DND-41 (cell line): Measurements from ENCODE around the gene FXYD7.

Experiments used
- ATAC-seq: fragments of 200-7000 bp; cut with Tn5 transposase; 3 replicates; pipeline ENCODE4 v1.9.1; 2021; ENCODE audit warnings: low read depth; ENCODE audit not compliant: insufficient read depth
- DNase-seq: peaks from one replicate; pipeline ENCODE4 v3.0.0-alpha.2; 2020
- H2AFZ ChIP-seq: 2 replicates; pipeline ENCODE4 v1.6.0; 2012; ENCODE audit warnings: low read depth, low read length
- H3K27ac ChIP-seq: 2 replicates; pipeline ENCODE4 v1.5.1; 2012; ENCODE audit warnings: low read length, inconsistent platforms
- H3K27me3 ChIP-seq: fragments of 200-600 bp; sonication (generic); 2 replicates; pipeline ENCODE4 v1.6.0; 2012; ENCODE audit warnings: low read length, mild to moderate bottlenecking, inconsistent platforms; ENCODE audit not compliant: insufficient read depth, poor library complexity
- H3K36me3 ChIP-seq: 2 replicates; pipeline ENCODE4 v1.5.1; 2012; ENCODE audit warnings: low read length, inconsistent platforms; ENCODE audit not compliant: insufficient read depth
- H3K4me1 ChIP-seq: 2 replicates; pipeline ENCODE4 v1.5.1; 2012; ENCODE audit warnings: mild to moderate bottlenecking, low read length; ENCODE audit not compliant: insufficient read depth
- H3K4me2 ChIP-seq: 2 replicates; pipeline ENCODE4 v1.6.0; 2012; ENCODE audit warnings: mild to moderate bottlenecking, moderate library complexity, low read length, inconsistent platforms; ENCODE audit not compliant: insufficient read depth
- H3K4me3 ChIP-seq, 2 experiments: fragments of 200-600 bp in 1 of 2; shearing (Covaris generic) in 1 of 2; 2 replicates each; pipeline ENCODE4 v1.5.1; 2012 to 2016; ENCODE audit warnings: inconsistent platforms in 2 of 2, low read length in 2 of 2, mild to moderate bottlenecking in 2 of 2, low read depth in 1 of 2, moderate library complexity in 1 of 2
- H3K79me2 ChIP-seq: 2 replicates; pipeline ENCODE4 v1.6.0; 2012; ENCODE audit warnings: low read length, inconsistent platforms; ENCODE audit not compliant: insufficient read depth
- H3K9ac ChIP-seq: 2 replicates; pipeline ENCODE4 v1.6.0; 2012; ENCODE audit warnings: low read depth, mild to moderate bottlenecking, inconsistent platforms, low read length, moderate library complexity
- H3K9me3 ChIP-seq: 2 replicates; pipeline ENCODE4 v1.5.1; 2012; ENCODE audit warnings: low read length, moderate library complexity, mild to moderate bottlenecking, inconsistent platforms; ENCODE audit not compliant: insufficient read depth, severe bottlenecking
- H4K20me1 ChIP-seq: 2 replicates; pipeline ENCODE4 v1.6.0; 2012; ENCODE audit warnings: low read length; ENCODE audit not compliant: insufficient read depth
- CTCF ChIP-seq: IDR thresholded peaks from 2 replicates; pipeline ENCODE4 v1.5.1; 2012; ENCODE audit warnings: borderline replicate concordance, low read length, moderate library complexity, mild to moderate bottlenecking; ENCODE audit not compliant: poor library complexity, severe bottlenecking; ENCODE audit errors: extremely low read depth
- EZH2 ChIP-seq: IDR thresholded peaks from 3 replicates; pipeline ENCODE4 v1.6.1; 2012; ENCODE audit warnings: borderline replicate concordance, low read depth, mild to moderate bottlenecking, moderate library complexity, low read length, inconsistent platforms; ENCODE audit not compliant: severe bottlenecking

The FXYD7 gene

GRCh38 chr19:35199481-35199880, 56.4 kb downstream of the FXYD7 start:
- H3K27me3 ChIP-seq = peaks cover 3% of the 10 kb centered on the region
- H3K9ac ChIP-seq = no peak overlapping the region
- H4K20me1 ChIP-seq = no peaks in the 10 kb centered on the region
- H2AFZ ChIP-seq = no peak overlapping the region
- no peak for ATAC-seq
- TF ChIP-seq CTCF = no peak
- TF ChIP-seq EZH2 = no peak
- no peak overlapping the region for H3K27ac ChIP-seq
- H3K79me2 ChIP-seq = no peaks in the 10 kb centered on the region
- DNase-seq = no peak
- no peak overlapping the region for H3K4me2 ChIP-seq
- no peaks in the 10 kb centered on the region for H3K36me3 ChIP-seq
- H3K4me3 ChIP-seq = no peak overlapping the region
- no peaks in the 10 kb centered on the region for H3K4me1 ChIP-seq
- H3K9me3 ChIP-seq = no peaks in the 10 kb centered on the region

GRCh38 chr19:35202722-35203688, 60.0 kb downstream of the FXYD7 start:
- no peak for ATAC-seq
- Histone ChIP-seq H3K79me2 (no peaks in the 10 kb centered on the region), H3K36me3 (no peaks in the 10 kb centered on the region), H3K27me3 (peaks cover 3% of the 10 kb centered on the region), H3K4me1 (no peaks in the 10 kb centered on the region), H3K4me3 (no peak overlapping the region), H3K27ac (no peak overlapping the region), H3K9me3 (no peaks in the 10 kb centered on the region), H2AFZ (no peak overlapping the region), H3K4me2 (no peak overlapping the region), H3K9ac (no peak overlapping the region), H4K20me1 (no peaks in the 10 kb centered on the region)
- no peak for DNase-seq
- no peak for TF ChIP-seq CTCF
- no peak for TF ChIP-seq EZH2
